Placental pericyte (primary cell): ENCODE data around the gene MCRIP1. TPM values are rescaled to one million over a fixed set of nuclear protein-coding genes. Genes with fewer than 3 reads are reported as not detected.

Experiments
- total RNA-seq: library from RNA; depleted of rRNA; stranded (reverse); fragments of >200 nt; gene quantifications from 2 replicates; pipeline ENCODE4 v1.2.3, GENCODE V29; 2012

Gene MCRIP1
- 82.0 and 100 TPM in 2 replicates for total RNA-seq

GRCh38 chr17:81833160-81833920 is at the start of gene MCRIP1:
Gene MCRIP1 (minus strand): TSS chr17:81833291. CDS start chr17:81824506, 8,785 bp downstream.

GRCh38 chr17:81870981-81871386 is 37.9 kb upstream of the MCRIP1 start, which contains the start of gene ARHGDIA:
Gene ARHGDIA (minus strand): TSS chr17:81871337. CDS start chr17:81869930, 1,407 bp downstream.

GRCh38 chr17:81859906-81860755 is 27.0 kb upstream of the MCRIP1 start, which contains the start of gene P4HB:
Gene P4HB (minus strand): TSS chr17:81860535. CDS start chr17:81860471, 64 bp downstream.

GRCh38 chr17:81834831-81835267 is 1.8 kb upstream of the MCRIP1 start, which contains the start of gene PPP1R27:
Gene PPP1R27 (minus strand): TSS chr17:81835050. CDS start chr17:81834953, 97 bp downstream.

GRCh38 chr17:81803728-81804558 is 29.1 kb downstream of the MCRIP1 start, which contains the start of gene GCGR:
Gene GCGR (plus strand): TSS chr17:81804150. CDS start chr17:81809019, 4,869 bp downstream.

Other genes with a start within 250 kb of the MCRIP1 start
- 91.7 and 127 TPM in 2 replicates for gene NPLOC4, start 196.2 kb downstream of the MCRIP1 start, total RNA-seq
- gene TSPAN10, start 196.1 kb downstream of the MCRIP1 start, total RNA-seq, result 1.4 and 12.0 TPM in 2 replicates
- not detected in 2 replicates for gene PDE6G, start 176.7 kb downstream of the MCRIP1 start, total RNA-seq
- 21.4 and 22.9 TPM in 2 replicates for gene OXLD1, start 166.7 kb downstream of the MCRIP1 start, total RNA-seq
- 8.5 and 8.7 TPM in 2 replicates for gene CCDC137, start 166.6 kb downstream of the MCRIP1 start, total RNA-seq
- gene ARL16, start 149.5 kb downstream of the MCRIP1 start, total RNA-seq, result 20.1 and 33.8 TPM in 2 replicates
- 124 and 173 TPM in 2 replicates for gene HGS, start 149.3 kb downstream of the MCRIP1 start, total RNA-seq
- gene MRPL12, start 129.9 kb downstream of the MCRIP1 start, total RNA-seq, result 14.4 and 23.9 TPM in 2 replicates
- gene SLC25A10, start 121.0 kb downstream of the MCRIP1 start, total RNA-seq, result 4.2 and 29.5 TPM in 2 replicates
- gene GCGR, start 29.1 kb downstream of the MCRIP1 start, total RNA-seq, result not detected in 2 replicates
- gene PPP1R27, start 1.8 kb upstream of the MCRIP1 start, total RNA-seq, result not detected in 2 replicates
- gene P4HB, start 27.2 kb upstream of the MCRIP1 start, total RNA-seq, result 1,222 and 4,245 TPM in 2 replicates
- 139 and 275 TPM in 2 replicates for gene ARHGDIA, start 38.0 kb upstream of the MCRIP1 start, total RNA-seq
- gene ALYREF, start 58.3 kb upstream of the MCRIP1 start, total RNA-seq, result 94.3 and 166 TPM in 2 replicates
- gene ANAPC11, start 58.4 kb upstream of the MCRIP1 start, total RNA-seq, result 102 and 118 TPM in 2 replicates
- under 0.01 and 0.66 TPM in 2 replicates for gene NPB, start 68.9 kb upstream of the MCRIP1 start, total RNA-seq
- gene PCYT2, start 78.1 kb upstream of the MCRIP1 start, total RNA-seq, result 48.7 and 78.1 TPM in 2 replicates
- 23.9 and 26.7 TPM in 2 replicates for gene SIRT7, start 84.9 kb upstream of the MCRIP1 start, total RNA-seq
- 31.6 and 48.1 TPM in 2 replicates for gene MAFG, start 94.4 kb upstream of the MCRIP1 start, total RNA-seq
- gene PYCR1, start 104.0 kb upstream of the MCRIP1 start, total RNA-seq, result 99.9 and 225 TPM in 2 replicates
- not detected in 2 replicates for gene MYADML2, start 113.9 kb upstream of the MCRIP1 start, total RNA-seq
- 0.29 and 0.66 TPM in 2 replicates for gene NOTUM, start 127.9 kb upstream of the MCRIP1 start, total RNA-seq
- gene ASPSCR1, start 144.3 kb upstream of the MCRIP1 start, total RNA-seq, result 31.4 and 38.1 TPM in 2 replicates
- 22.5 and 48.7 TPM in 2 replicates for gene CENPX, start 189.6 kb upstream of the MCRIP1 start, total RNA-seq
- gene LRRC45, start 190.0 kb upstream of the MCRIP1 start, total RNA-seq, result 14.9 and 30.1 TPM in 2 replicates
- gene RAC3, start 198.4 kb upstream of the MCRIP1 start, total RNA-seq, result 7.9 and 9.2 TPM in 2 replicates
- 32.2 and 43.5 TPM in 2 replicates for gene DCXR, start 204.4 kb upstream of the MCRIP1 start, total RNA-seq
- gene RFNG, start 218.5 kb upstream of the MCRIP1 start, total RNA-seq, result 44.1 and 76.8 TPM in 2 replicates
- 110 and 187 TPM in 2 replicates for gene GPS1, start 218.6 kb upstream of the MCRIP1 start, total RNA-seq
- 74.6 and 105 TPM in 2 replicates for gene DUS1L, start 232.5 kb upstream of the MCRIP1 start, total RNA-seq